H9 (cell line): Measurements from ENCODE around the gene DMKN. TPM values are rescaled to one million over a fixed set of nuclear protein-coding genes. Genes with fewer than 3 reads are reported as not detected.

ENCODE experiments used
- DNase-seq: peaks from one replicate; pipeline ENCODE4 v3.0.0-alpha.2; 2017
- H2AFZ ChIP-seq: one replicate; pipeline ENCODE4 v1.6.1; 2013; ENCODE audit warnings: mild to moderate bottlenecking, low read length, control low read depth, moderate library complexity
- H2AK5ac ChIP-seq: 2 replicates; pipeline ENCODE4 v1.6.1; 2013; ENCODE audit warnings: low read length, control low read depth, mixed read lengths; ENCODE audit not compliant: insufficient read length
- H2BK120ac ChIP-seq: one replicate; pipeline ENCODE4 v1.6.1; 2013; ENCODE audit warnings: low read depth, mild to moderate bottlenecking, low read length, control low read depth, inconsistent platforms; ENCODE audit not compliant: poor library complexity, severe bottlenecking
- H2BK12ac ChIP-seq: 2 replicates; pipeline ENCODE4 v1.6.1; 2013; ENCODE audit warnings: low read length, control low read depth, mixed read lengths, low read depth; ENCODE audit not compliant: insufficient read length
- H2BK15ac ChIP-seq: 2 replicates; pipeline ENCODE4 v1.6.1; 2013; ENCODE audit warnings: low read depth, low read length, control low read depth
- H2BK20ac ChIP-seq: one replicate; pipeline ENCODE4 v1.6.1; 2013; ENCODE audit warnings: low read depth, mild to moderate bottlenecking, low read length, control low read depth, inconsistent platforms; ENCODE audit not compliant: poor library complexity, severe bottlenecking
- H2BK5ac ChIP-seq: 2 replicates; pipeline ENCODE4 v1.6.1; 2013; ENCODE audit warnings: low read length, control low read depth, mixed read lengths; ENCODE audit not compliant: insufficient read length
- H3K14ac ChIP-seq: 2 replicates; pipeline ENCODE4 v1.6.1; 2013; ENCODE audit warnings: low read length, control low read depth; ENCODE audit not compliant: insufficient read depth
- H3K18ac ChIP-seq: 2 replicates; pipeline ENCODE4 v1.6.1; 2013; ENCODE audit warnings: low read depth, mild to moderate bottlenecking, mixed read lengths, low read length, control low read depth; ENCODE audit not compliant: insufficient read length
- H3K23ac ChIP-seq: 2 replicates; pipeline ENCODE4 v1.6.1; 2013; ENCODE audit warnings: low read length, control low read depth, mixed read lengths, low read depth; ENCODE audit not compliant: insufficient read length
- H3K23me2 ChIP-seq: 2 replicates; pipeline ENCODE4 v1.6.1; 2013; ENCODE audit warnings: low read depth, mild to moderate bottlenecking, mixed read lengths, low read length, control low read depth; ENCODE audit not compliant: insufficient read length, poor library complexity, severe bottlenecking
- H3K27ac ChIP-seq: 2 replicates; pipeline ENCODE4 v1.5.1; 2013; ENCODE audit warnings: low read length, control low read depth, mixed read lengths, low read depth; ENCODE audit not compliant: insufficient read length
- H3K27me3 ChIP-seq: 2 replicates; pipeline ENCODE4 v1.6.1; 2013; ENCODE audit warnings: low read length, control low read depth, inconsistent platforms; ENCODE audit not compliant: insufficient read depth
- H3K4ac ChIP-seq: 2 replicates; pipeline ENCODE4 v1.6.1; 2013; ENCODE audit warnings: low read depth, mild to moderate bottlenecking, control low read depth, inconsistent platforms, low read length, moderate library complexity
- H3K4me1 ChIP-seq: 2 replicates; pipeline ENCODE4 v1.6.1; 2013; ENCODE audit warnings: low read length, control low read depth, inconsistent platforms; ENCODE audit not compliant: insufficient read depth
- H3K4me2 ChIP-seq: 2 replicates; pipeline ENCODE4 v1.6.1; 2013; ENCODE audit warnings: low read length, control low read depth, mixed read lengths; ENCODE audit not compliant: insufficient read length, insufficient read depth
- H3K56ac ChIP-seq: 2 replicates; pipeline ENCODE4 v1.6.1; 2013; ENCODE audit warnings: low read depth, mild to moderate bottlenecking, mixed read lengths, low read length, control low read depth; ENCODE audit not compliant: insufficient read length
- H3K79me1 ChIP-seq: 2 replicates; pipeline ENCODE4 v1.6.1; 2013; ENCODE audit warnings: low read depth, mild to moderate bottlenecking, moderate library complexity, low read length, control low read depth, inconsistent platforms; ENCODE audit not compliant: insufficient read depth, poor library complexity, severe bottlenecking
- H3K79me2 ChIP-seq: 2 replicates; pipeline ENCODE4 v1.6.1; 2013; ENCODE audit warnings: low read length, control low read depth, inconsistent platforms; ENCODE audit not compliant: insufficient read depth
- H3K9ac ChIP-seq: 2 replicates; pipeline ENCODE4 v1.6.1; 2013; ENCODE audit warnings: low read length, control low read depth, mixed read lengths; ENCODE audit not compliant: insufficient read length; ENCODE audit errors: extremely low read depth
- H3K9me3 ChIP-seq: one replicate; pipeline ENCODE4 v1.6.1; 2013; ENCODE audit warnings: low read depth, low read length, inconsistent platforms; ENCODE audit not compliant: control insufficient read depth
- H3T11ph ChIP-seq: one replicate; pipeline ENCODE4 v1.6.1; 2013; ENCODE audit warnings: mild to moderate bottlenecking, low read length, control low read depth, inconsistent platforms
- H4K20me1 ChIP-seq: one replicate; pipeline ENCODE4 v1.6.1; 2013; ENCODE audit not compliant: control insufficient read depth, insufficient read length, insufficient read depth
- H4K5ac ChIP-seq: 2 replicates; pipeline ENCODE4 v1.6.1; 2013; ENCODE audit warnings: low read depth, mild to moderate bottlenecking, mixed read lengths, low read length, control low read depth; ENCODE audit not compliant: insufficient read length
- H4K8ac ChIP-seq: replicated peaks from 2 replicates; pipeline ENCODE4 v1.6.1; 2013; ENCODE audit warnings: low read length, control low read depth, mixed read lengths, low read depth; ENCODE audit not compliant: insufficient read length
- H4K91ac ChIP-seq: 2 replicates; pipeline ENCODE4 v1.6.1; 2013; ENCODE audit warnings: low read depth, mild to moderate bottlenecking, moderate library complexity, mixed read lengths, low read length, control low read depth; ENCODE audit not compliant: insufficient read length
- H3K27ac Mint-ChIP-seq, 3 experiments: 2 replicates in 2 of 3; 3 replicates in 1 of 3; pipeline ENCODE4 v1.8.0; 2020 to 2021; ENCODE audit warnings: mixed read lengths in 3 of 3, mild to moderate bottlenecking in 1 of 3, moderate library complexity in 1 of 3
- H3K27me3 Mint-ChIP-seq: 2 replicates; pipeline ENCODE4 v1.8.0; 2021; ENCODE audit warnings: low read depth, mild to moderate bottlenecking, moderate library complexity, mixed read lengths
- H3K36me3 Mint-ChIP-seq, 3 experiments: 2 replicates in 2 of 3; 3 replicates in 1 of 3; pipeline ENCODE4 v1.8.0; 2020 to 2021; ENCODE audit warnings: low read depth in 3 of 3, mixed read lengths in 3 of 3; ENCODE audit not compliant: insufficient read depth in 1 of 3
- H3K4me1 Mint-ChIP-seq, 2 experiments: 2 replicates each; pipeline ENCODE4 v1.8.0; 2020; ENCODE audit warnings: mixed read lengths in 2 of 2
- H3K4me3 Mint-ChIP-seq, 2 experiments: 2 replicates in 1 of 2; 3 replicates in 1 of 2; pipeline ENCODE4 v1.8.0; 2020 to 2021; ENCODE audit warnings: mild to moderate bottlenecking in 2 of 2, mixed read lengths in 2 of 2, moderate library complexity in 1 of 2
- H3K9me3 Mint-ChIP-seq, 2 experiments: 2 replicates in 1 of 2; 3 replicates in 1 of 2; pipeline ENCODE4 v1.8.0; 2020; ENCODE audit warnings: mild to moderate bottlenecking in 2 of 2, mixed read lengths in 2 of 2, moderate library complexity in 1 of 2
- CTCF ChIP-seq: fragments of 200-600 bp; sonication (generic); conservative IDR thresholded peaks from 3 replicates; pipeline ENCODE4 v1.8.0; 2021; ENCODE audit warnings: antibody characterized with exemption, mild to moderate bottlenecking
- WGBS: extraction: QIAGEN DNeasy Blood & Tissue Kit; methylation state at CpG from one replicate; pipeline ENCODE4 v1.1.7; 2013; ENCODE audit warnings: missing lambda C conversion rate, low lambda C conversion rate, mixed read lengths; ENCODE audit not compliant: insufficient read length; ENCODE audit errors: extremely low coverage; 5-methylcytosine and 5-hydroxymethylcytosine counted together
- total RNA-seq: library from RNA; stranded (reverse); gene quantifications from 2 replicates; pipeline ENCODE4 v1.2.1, GENCODE V29; 2021

The DMKN gene
- total RNA-seq, 1 experiment from 2014 or later, result 278 TPM

- whole genome bisulfite sequencing, result no CpG with 5 or more reads among the region's 4 CpGs
- Histone ChIP-seq H3K23me2 (peaks cover 7% of the 10 kb centered on the region), H3K79me1 (no peaks in the 10 kb centered on the region), H3K4me1 (peaks cover 5% of the 10 kb centered on the region; the same call in 1 of the 2 replicates), H2BK120ac (no peak overlapping the region), H3K56ac (no peak overlapping the region), H3K14ac (no peak overlapping the region), H2AFZ (no peak overlapping the region), H3K27me3 (no peaks in the 10 kb centered on the region), H3K18ac (no peak overlapping the region), H3K9ac (no peak overlapping the region), H3K23ac (no peak overlapping the region), H2BK5ac (no peak overlapping the region), H3T11ph (no peak overlapping the region), H2AK5ac (no peak overlapping the region), H4K5ac (no peak overlapping the region), H2BK15ac (no peak overlapping the region), H4K20me1 (no peaks in the 10 kb centered on the region), H3K4me2 (no peak overlapping the region), H2BK20ac (no peak overlapping the region), H4K91ac (no peak overlapping the region), H3K4ac (no peak overlapping the region), H2BK12ac (no peak overlapping the region), H3K79me2 (no peaks in the 10 kb centered on the region), H4K8ac (no peak overlapping the region), H3K9me3 (no peaks in the 10 kb centered on the region), H3K27ac (no peak overlapping the region)
- no peak overlapping the region for H3K27ac Mint-ChIP-seq
- no peak for TF ChIP-seq CTCF
- H3K4me1 Mint-ChIP-seq, result peaks cover 18 to 35% of the 10 kb centered on the region in 2 experiments
- no peaks in the 10 kb centered on the region; a peak in 2 of 7 replicates for H3K36me3 Mint-ChIP-seq
- H3K27me3 Mint-ChIP-seq, result peaks cover 55% of the 10 kb centered on the region
- no peak overlapping the region for H3K4me3 Mint-ChIP-seq
- DNase-seq, result no peak
- no peaks in the 10 kb centered on the region; a peak in 1 of 5 replicates for H3K9me3 Mint-ChIP-seq
Observed at GRCh38 chr19:35525873-35526272, 12.4 kb upstream of the DMKN start.
